ENCODE measurements around the gene ZBTB16.
A peak's percentile ranks its signal among the peaks of the same experiment; 100 is the strongest.

ZBTB16 gene

GRCh38 chr11:114106047-114106446 is 46.5 kb downstream of the ZBTB16 start:
- DNase-seq, result no peak

- no peak for DNase-seq
These were observed 47.5 kb downstream of the ZBTB16 start for GRCh38 chr11:114106986-114107385.

GRCh38 chr11:114108501-114109205 is 49.1 kb downstream of the ZBTB16 start:
- DNase-seq, result peak in 1 of 56 donors; percentile 19

- DNase-seq, result no peak
These were observed 49.9 kb downstream of the ZBTB16 start for GRCh38 chr11:114109206-114110090.

- no peak for DNase-seq
These were observed 50.6 kb downstream of the ZBTB16 start for GRCh38 chr11:114110123-114110522.

GRCh38 chr11:114110952-114111947 is 51.7 kb downstream of the ZBTB16 start:
- no peak for DNase-seq

GRCh38 chr11:114115451-114115928 is 56.0 kb downstream of the ZBTB16 start:
- no peak for DNase-seq

GRCh38 chr11:114116357-114116756 is 56.8 kb downstream of the ZBTB16 start:
- no peak for DNase-seq

GRCh38 chr11:114116800-114117199 is 57.3 kb downstream of the ZBTB16 start:
- no peak for DNase-seq

GRCh38 chr11:114120606-114121005 is 61.1 kb downstream of the ZBTB16 start:
- DNase-seq, result no peak

GRCh38 chr11:114121138-114121537 is 61.6 kb downstream of the ZBTB16 start:
- no peak for DNase-seq

GRCh38 chr11:114121804-114122504 is 62.4 kb downstream of the ZBTB16 start:
- DNase-seq, result no peak

GRCh38 chr11:114122686-114123085 is 63.2 kb downstream of the ZBTB16 start:
- DNase-seq, result no peak

GRCh38 chr11:114123692-114124330 is 64.3 kb downstream of the ZBTB16 start:
- DNase-seq, result no peak

GRCh38 chr11:114124601-114125144 is 65.2 kb downstream of the ZBTB16 start:
- no peak for DNase-seq

- no peak for DNase-seq
These were observed 66.0 kb downstream of the ZBTB16 start for GRCh38 chr11:114125531-114125930.

GRCh38 chr11:114125959-114126358 is 66.4 kb downstream of the ZBTB16 start:
- DNase-seq, result no peak

- DNase-seq, result no peak
These were observed 68.9 kb downstream of the ZBTB16 start for GRCh38 chr11:114128399-114128798.

GRCh38 chr11:114129142-114129541 is 69.6 kb downstream of the ZBTB16 start:
- no peak for DNase-seq

- no peak for DNase-seq
These were observed 70.2 kb downstream of the ZBTB16 start for GRCh38 chr11:114129699-114130098.

Measured in nucleus accumbens (tissue), 56 donors.